Activated CD8-positive, alpha-beta memory T cell treated with anti-CD3 and anti-CD28 coated beads for 36 hours (primary cell): Measurements from ENCODE around the gene CLIP3. TPM values are rescaled to one million over a fixed set of nuclear protein-coding genes. Genes with fewer than 3 reads are reported as not detected.
"Not testable (repeated sequence)": the region's sequence is repeated elsewhere in the genome, so short reads cannot be mapped to it uniquely, and the experiment has no call there.

Experiments used
- CTCF ChIA-PET: fragments of 350-600 bp; sonication (Branson Sonifier 250); formaldehyde crosslinking; loops from one replicate; lab custom pipeline; 2021; ENCODE audit warnings: antibody characterized with exemption; lab: Charles Lee
- POLR2A ChIA-PET: fragments of 350-600 bp; sonication (Branson Sonifier 250); formaldehyde crosslinking; loops from one replicate; lab custom pipeline; 2021; ENCODE audit warnings: antibody characterized with exemption; lab: Charles Lee
- total RNA-seq, 2 experiments: library from RNA; stranded (reverse); gene quantifications; one replicate each; pipeline ENCODE4 v1.2.3, GENCODE V29; 2021

CLIP3 gene, protein sequence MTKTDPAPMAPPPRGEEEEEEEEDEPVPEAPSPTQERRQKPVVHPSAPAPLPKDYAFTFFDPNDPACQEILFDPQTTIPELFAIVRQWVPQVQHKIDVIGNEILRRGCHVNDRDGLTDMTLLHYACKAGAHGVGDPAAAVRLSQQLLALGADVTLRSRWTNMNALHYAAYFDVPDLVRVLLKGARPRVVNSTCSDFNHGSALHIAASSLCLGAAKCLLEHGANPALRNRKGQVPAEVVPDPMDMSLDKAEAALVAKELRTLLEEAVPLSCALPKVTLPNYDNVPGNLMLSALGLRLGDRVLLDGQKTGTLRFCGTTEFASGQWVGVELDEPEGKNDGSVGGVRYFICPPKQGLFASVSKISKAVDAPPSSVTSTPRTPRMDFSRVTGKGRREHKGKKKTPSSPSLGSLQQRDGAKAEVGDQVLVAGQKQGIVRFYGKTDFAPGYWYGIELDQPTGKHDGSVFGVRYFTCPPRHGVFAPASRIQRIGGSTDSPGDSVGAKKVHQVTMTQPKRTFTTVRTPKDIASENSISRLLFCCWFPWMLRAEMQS
- total RNA-seq: under 1 TPM; 0.06 to 0.21 TPM

- CTCF ChIA-PET: no interaction called here
- POLR2A ChIA-PET: no interaction called here
Observed at GRCh38 chr19:36032251-36033104, at the start of gene CLIP3. CLIP3 (minus strand) TSS chr19:36032873; CDS start chr19:36032357, 516 bp downstream.

- ChIA-PET POLR2A (interaction anchor here (0.6 kb wide), 1 partner anchor 16 kb away, joined by 3 read pairs; no protein-coding TSS in a partner anchor), CTCF (no interaction called here)
Observed at GRCh38 chr19:36081894-36082293, 49.2 kb upstream of the CLIP3 start.

- ChIA-PET CTCF (no interaction called here), POLR2A (no interaction called here)
Observed at GRCh38 chr19:36081385-36081784, 48.7 kb upstream of the CLIP3 start.

DNA sequence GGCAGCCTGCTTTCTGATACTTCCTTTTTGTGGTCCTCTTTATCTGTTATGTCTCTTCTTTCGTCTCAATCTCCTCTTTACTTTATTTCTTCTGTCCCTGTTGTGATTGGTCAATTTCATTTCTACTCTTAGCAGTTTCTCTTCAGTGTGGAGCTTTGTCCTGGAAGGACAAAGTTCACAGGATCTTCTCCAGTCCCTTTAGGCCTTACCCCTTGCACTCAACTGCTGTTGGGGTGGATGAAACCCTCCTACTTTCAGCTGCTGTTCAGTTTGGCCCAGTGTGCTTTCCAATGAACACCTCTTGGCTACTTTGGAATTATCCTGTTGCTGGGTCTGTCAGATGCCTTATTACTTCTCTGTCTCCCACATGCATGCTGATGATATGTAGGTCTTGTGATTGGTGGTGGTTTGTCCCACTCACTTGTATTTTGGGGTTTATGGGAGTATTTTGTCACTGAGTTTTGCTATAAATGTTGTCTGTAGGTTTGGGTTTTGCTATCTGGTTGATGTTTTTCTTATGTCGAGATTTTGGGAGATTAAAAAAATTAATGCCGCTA is 46.8 kb upstream of the CLIP3 start:
- ChIA-PET CTCF (interaction anchor here (1.3 kb wide), 1 partner anchor 14 kb away, joined by 4 read pairs; no protein-coding TSS in a partner anchor), POLR2A (no interaction called here)

DNA sequence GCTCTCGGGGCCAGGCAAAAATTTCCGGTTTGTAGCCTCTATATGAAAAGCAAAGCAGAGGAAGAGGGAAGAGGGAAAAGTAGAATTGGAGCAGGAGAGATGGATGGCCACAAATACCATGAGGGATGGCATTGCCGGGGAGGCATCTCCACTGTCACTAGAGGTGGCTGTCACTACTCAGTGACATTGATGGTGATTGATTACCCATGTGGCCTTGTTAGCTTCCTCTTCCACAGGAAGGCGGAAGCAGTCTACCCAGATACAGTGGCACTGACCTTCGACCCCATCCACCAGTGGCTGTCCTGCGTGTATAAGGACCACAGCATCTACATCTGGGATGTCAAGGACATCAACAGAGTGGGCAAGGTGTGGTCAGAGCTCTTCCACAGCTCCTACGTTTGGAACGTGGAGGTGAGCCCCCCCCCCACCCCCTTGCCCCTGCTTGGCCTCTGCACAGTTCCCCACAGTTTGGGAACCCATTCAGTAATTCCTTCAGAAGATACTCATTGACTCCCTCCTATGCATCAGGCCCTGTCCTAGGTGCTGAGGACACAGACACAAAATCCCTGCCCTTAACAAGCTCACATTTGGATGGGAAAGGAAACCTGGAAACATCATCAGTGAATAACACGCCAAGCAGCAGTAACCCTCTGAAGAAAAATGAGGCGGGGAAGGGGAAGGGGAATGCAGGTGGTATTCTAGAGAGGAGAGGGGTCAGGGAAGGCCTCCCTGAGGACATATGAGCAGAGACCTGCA is 40.6 kb upstream of the CLIP3 start:
- ChIA-PET CTCF (interaction anchor here (0.6 to 1.6 kb wide), 2 partner anchors 11 to 669 kb away, joined by 3 to 4 read pairs; no protein-coding TSS in a partner anchor), POLR2A (no interaction called here)

GRCh38 chr19:36072081-36072480 is 39.4 kb upstream of the CLIP3 start:
- POLR2A ChIA-PET: no interaction called here

GRCh38 chr19:36068810-36069499 is 36.3 kb upstream of the CLIP3 start:
- POLR2A ChIA-PET, CTCF ChIA-PET: not testable (repeated sequence)

More at GRCh38 chr19:36072081-36072480, 39.4 kb upstream of the CLIP3 start:
- CTCF ChIA-PET: no interaction called here

- ChIA-PET CTCF (no interaction called here), POLR2A (no interaction called here)
Observed at GRCh38 chr19:36067681-36068080, 35.0 kb upstream of the CLIP3 start.

DNA sequence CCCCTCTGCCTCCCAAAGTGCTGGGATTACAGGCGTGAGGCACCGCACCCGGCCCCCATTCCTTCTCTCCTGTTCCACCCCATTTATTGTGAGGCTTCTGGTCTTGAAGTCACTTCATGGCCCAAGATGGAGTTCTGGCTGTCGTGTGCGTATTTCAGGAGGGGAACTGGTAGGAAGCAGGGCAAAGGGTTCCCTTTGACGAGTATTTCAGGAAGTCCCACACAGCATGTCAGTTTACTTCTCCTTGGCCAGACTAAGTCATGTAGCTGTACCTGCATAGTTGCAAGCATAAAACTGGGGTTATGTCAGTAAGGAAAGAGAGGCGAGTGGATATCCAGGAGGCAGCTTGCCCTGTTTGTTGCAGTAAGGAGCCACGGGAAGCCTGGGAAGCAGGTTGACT is 32.2 kb upstream of the CLIP3 start:
- CTCF ChIA-PET: no interaction called here
- POLR2A ChIA-PET: no interaction called here

- POLR2A ChIA-PET: interaction anchor here (0.7 kb wide), 1 partner anchor 264 kb away, joined by 3 read pairs; no protein-coding TSS in a partner anchor
- CTCF ChIA-PET: interaction anchor here (0.6 to 1.1 kb wide), 6 partner anchors 38 to 369 kb away, joined by 3 to 5 read pairs (median 4); no protein-coding TSS in a partner anchor
Observed at GRCh38 chr19:36061367-36061766, 28.7 kb upstream of the CLIP3 start.

GRCh38 chr19:36060430-36060829 is 27.8 kb upstream of the CLIP3 start:
- ChIA-PET CTCF (interaction anchor here (0.8 to 1.5 kb wide), 5 partner anchors 39 to 72 kb away, joined by 3 to 5 read pairs (median 4); partner anchors contain the start of genes POLR2I and TBCB), POLR2A (no interaction called here)

DNA sequence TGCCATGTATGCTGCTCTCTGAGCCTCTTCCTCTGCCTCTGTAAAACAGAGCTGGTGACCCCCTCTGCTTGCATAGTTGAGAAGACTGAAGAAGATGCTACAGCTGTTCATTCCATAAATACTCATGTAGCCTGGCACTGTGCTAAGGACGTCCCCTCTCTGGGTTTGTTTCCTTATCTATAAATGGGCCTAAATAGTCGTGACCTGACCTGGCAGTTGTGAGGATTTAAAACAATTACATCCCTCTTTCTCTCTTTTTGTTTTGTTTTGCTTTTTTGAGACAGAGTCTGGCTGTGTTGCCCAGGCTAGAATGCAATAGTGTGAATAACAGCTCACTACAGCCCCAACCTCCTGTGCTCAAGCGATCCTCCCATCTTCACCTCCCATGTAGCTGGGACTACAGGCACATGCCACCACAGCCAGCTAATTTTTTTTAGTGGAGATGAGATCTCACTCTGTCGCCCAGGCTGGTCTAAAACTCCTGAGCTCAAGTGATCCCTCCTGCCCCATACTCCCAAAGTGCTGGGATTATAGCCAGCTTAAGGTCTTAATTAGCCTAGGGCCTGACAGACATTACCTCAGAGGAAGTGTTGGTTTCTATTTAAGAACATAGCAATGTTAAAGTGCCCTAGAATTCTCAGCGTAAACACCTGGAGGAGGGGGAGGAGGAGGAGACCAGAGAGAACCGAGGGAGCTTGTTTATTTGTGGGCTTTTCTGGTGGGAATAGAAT is 26.7 kb upstream of the CLIP3 start:
- POLR2A ChIA-PET: no interaction called here
- CTCF ChIA-PET: interaction anchor here (1.5 kb wide), 1 partner anchor 56 kb away, joined by 5 read pairs; the partner anchor contains the start of genes POLR2I and TBCB

- ChIA-PET POLR2A (no interaction called here), CTCF (interaction anchor here (1.5 kb wide), 1 partner anchor 57 kb away, joined by 5 read pairs; the partner anchor contains the start of genes POLR2I and TBCB)
Observed at GRCh38 chr19:36058481-36059179, 26.0 kb upstream of the CLIP3 start.

GRCh38 chr19:36054733-36055686 is 22.3 kb upstream of the CLIP3 start, which contains the start of gene WDR62:
WDR62 (plus strand) TSS chr19:36054897; CDS start chr19:36054972, 75 bp downstream.
- CTCF ChIA-PET: interaction anchor here (1.6 kb wide), 2 partner anchors 16 to 41 kb away, joined by 4 to 5 read pairs; partner anchors contain the start of gene ALKBH6
- POLR2A ChIA-PET: interaction anchor here (0.6 to 1.5 kb wide), 3 partner anchors 60 to 1591 kb away, joined by 3 to 4 read pairs (median 3); partner anchors contain the start of genes POLR2I and TBCB
